GM23338 (cell line): ENCODE data around the gene CD72. TPM values are rescaled to one million over a fixed set of nuclear protein-coding genes. Genes with fewer than 3 reads are reported as not detected.
A peak's percentile ranks its signal among the peaks of the same experiment; 100 is the strongest.

ENCODE experiments used
- ATAC-seq: fragments of 200-7000 bp; cut with Tn5 transposase; 3 replicates; pipeline ENCODE4 v1.9.1; 2020
- DNase-seq: peaks from one replicate; pipeline ENCODE4 v3.0.0-alpha.2; 2015; ENCODE audit warnings: low spot score
- H2AFZ ChIP-seq: fragments of 200-600 bp; sonication (generic); 2 replicates; pipeline ENCODE4 v1.8.0; 2016; ENCODE audit warnings: antibody characterized with exemption, mild to moderate bottlenecking, moderate library complexity
- H3F3A ChIP-seq: fragments of 200-600 bp; sonication (generic); replicated peaks from 2 replicates; pipeline ENCODE4 v1.8.0; 2017; ENCODE audit warnings: antibody characterized with exemption, mixed run types, low read depth
- H3K27ac ChIP-seq: fragments of 200-600 bp; sonication (generic); 2 replicates; pipeline ENCODE4 v1.6.1; 2016; ENCODE audit warnings: low read depth
- H3K27me3 ChIP-seq: fragments of 200-600 bp; sonication (generic); 2 replicates; pipeline ENCODE4 v1.8.0; 2016; ENCODE audit warnings: mild to moderate bottlenecking, mixed run types, moderate library complexity; ENCODE audit not compliant: insufficient read depth
- H3K36me3 ChIP-seq: fragments of 200-600 bp; sonication (generic); 2 replicates; pipeline ENCODE4 v1.8.0; 2016; ENCODE audit warnings: mild to moderate bottlenecking; ENCODE audit not compliant: insufficient read depth
- H3K4me1 ChIP-seq: fragments of 200-600 bp; sonication (generic); 2 replicates; pipeline ENCODE4 v1.8.0; 2016; ENCODE audit warnings: mild to moderate bottlenecking, moderate library complexity; ENCODE audit not compliant: insufficient read depth
- H3K4me2 ChIP-seq: fragments of 200-600 bp; sonication (generic); 2 replicates; pipeline ENCODE4 v1.7.1; 2017; ENCODE audit warnings: mixed run types
- H3K4me3 ChIP-seq: fragments of 200-600 bp; sonication (generic); 2 replicates; pipeline ENCODE4 v1.6.1; 2016; ENCODE audit warnings: mixed run types
- H3K79me2 ChIP-seq: fragments of 200-600 bp; sonication (generic); replicated peaks from 2 replicates; pipeline ENCODE4 v1.8.0; 2017; ENCODE audit warnings: mild to moderate bottlenecking; ENCODE audit not compliant: insufficient read depth
- H3K9me2 ChIP-seq: fragments of 200-600 bp; sonication (generic); 2 replicates; pipeline ENCODE4 v1.8.0; 2017; ENCODE audit not compliant: insufficient read depth
- H4K20me1 ChIP-seq: fragments of 200-600 bp; sonication (generic); replicated peaks from 2 replicates; pipeline ENCODE4 v1.8.0; 2017; ENCODE audit warnings: mild to moderate bottlenecking; ENCODE audit not compliant: insufficient read depth
- H3K27ac Mint-ChIP-seq: 2 replicates; pipeline ENCODE4 v1.8.0; 2020; ENCODE audit warnings: inconsistent platforms, mild to moderate bottlenecking, moderate library complexity, mixed read lengths
- H3K27me3 Mint-ChIP-seq: 3 replicates; pipeline ENCODE4 v1.8.0; 2022; ENCODE audit warnings: low read depth, mild to moderate bottlenecking, moderate library complexity, mixed read lengths, inconsistent platforms; ENCODE audit not compliant: insufficient read depth, poor library complexity
- H3K36me3 Mint-ChIP-seq: 3 replicates; pipeline ENCODE4 v1.8.0; 2021; ENCODE audit warnings: low read depth, mild to moderate bottlenecking, inconsistent platforms, moderate library complexity, mixed read lengths
- H3K4me1 Mint-ChIP-seq: 3 replicates; pipeline ENCODE4 v1.8.0; 2020; ENCODE audit warnings: mild to moderate bottlenecking, inconsistent platforms, mixed read lengths
- H3K4me3 Mint-ChIP-seq: 3 replicates; pipeline ENCODE4 v1.8.0; 2021; ENCODE audit warnings: moderate library complexity, mild to moderate bottlenecking, inconsistent platforms, mixed read lengths
- H3K9me3 Mint-ChIP-seq: 3 replicates; pipeline ENCODE4 v1.8.0; 2020; ENCODE audit warnings: moderate library complexity, mild to moderate bottlenecking, inconsistent platforms, mixed read lengths
- CREB1 ChIP-seq: fragments of 250-450 bp; sonication (Bioruptor Pico); IDR thresholded peaks from 2 replicates; pipeline ENCODE4 v1.5.0; 2020; ENCODE audit warnings: low read depth, mild to moderate bottlenecking, moderate library complexity
- ETS1 ChIP-seq: IDR thresholded peaks from 2 replicates; pipeline ENCODE4 v1.6.1; 2016; ENCODE audit warnings: antibody characterized with exemption
- EZH2 ChIP-seq: fragments of 200-600 bp; sonication (generic); IDR thresholded peaks from one replicate; pipeline ENCODE4 v1.8.0; 2017; ENCODE audit warnings: antibody characterized with exemption, mild to moderate bottlenecking, low read depth; ENCODE audit not compliant: unreplicated experiment
- EZH2phosphoT487 ChIP-seq: fragments of 200-600 bp; sonication (generic); IDR thresholded peaks from one replicate; pipeline ENCODE4 v1.8.1; 2018; ENCODE audit warnings: antibody characterized with exemption; ENCODE audit not compliant: unreplicated experiment
- JUNB ChIP-seq: IDR thresholded peaks from one replicate; pipeline ENCODE4 v1.6.1; 2016; ENCODE audit warnings: antibody characterized with exemption; ENCODE audit not compliant: unreplicated experiment
- NANOG ChIP-seq: IDR thresholded peaks from 2 replicates; pipeline ENCODE4 v1.6.1; 2016; ENCODE audit warnings: antibody characterized with exemption, borderline replicate concordance
- POLR2AphosphoS5 ChIP-seq: IDR thresholded peaks from 2 replicates; pipeline ENCODE4 v1.6.1; 2016; ENCODE audit warnings: antibody characterized with exemption, low read depth
- REST ChIP-seq: IDR thresholded peaks from one replicate; pipeline ENCODE4 v1.6.1; 2018; ENCODE audit warnings: antibody characterized with exemption; ENCODE audit not compliant: unreplicated experiment
- STAT1 ChIP-seq: IDR thresholded peaks from one replicate; pipeline ENCODE4 v1.6.1; 2016; ENCODE audit warnings: antibody characterized with exemption; ENCODE audit not compliant: unreplicated experiment
- ZNF114 ChIP-seq: fragments of 250-450 bp; sonication (Bioruptor Pico); IDR thresholded peaks from 2 replicates; pipeline ENCODE4 v1.5.0; 2020; ENCODE audit warnings: mild to moderate bottlenecking, moderate library complexity
- ZNF331 ChIP-seq: fragments of 250-450 bp; sonication (Bioruptor Pico); IDR thresholded peaks from 2 replicates; pipeline ENCODE4 v1.5.0; 2020; ENCODE audit warnings: low read depth, mild to moderate bottlenecking, moderate library complexity
- polyA plus RNA-seq: library from polyadenylated mRNA; unstranded; fragments of >200 nt; fragmentation: Nextera tagmentation; extraction: Ambion mirVana; gene quantifications from 2 replicates; pipeline ENCODE4 v1.2.1, GENCODE V29; 2016
- total RNA-seq: library from RNA; depleted of rRNA; stranded (reverse); fragments of >200 nt; shearing (Covaris generic); gene quantifications from 2 replicates; pipeline ENCODE4 v1.2.3, GENCODE V29; 2014

Gene CD72
- total and polyA plus RNA-seq, 2 experiments from 2014 or later: 4.7 to 4.8 TPM

GRCh38 chr9:35650341-35651158 is 32.3 kb upstream of the CD72 start, which contains the start of gene SIT1:
SIT1 (minus strand) TSS chr9:35650931; CDS start chr9:35650853, 78 bp downstream.
- H3K27me3 Mint-ChIP-seq: peaks cover 31% of the 10 kb centered on the region
- ATAC-seq (peak; percentile 5), DNase-seq (peak; percentile 75)
- TF ChIP-seq EZH2 (no peak), POLR2AphosphoS5 (peak; percentile 20; the same call in 1 of the 2 replicates)
- H3K27me3 ChIP-seq: no peaks in the 10 kb centered on the region
- H3K27ac ChIP-seq: no peak within 1 kb of the TSS
- H2AFZ ChIP-seq: peak within 1 kb of the TSS; percentile 96
- no peaks in the 10 kb centered on the region for H4K20me1 ChIP-seq
- no peak within 1 kb of the TSS for H3K27ac Mint-ChIP-seq
- H3K9me3 Mint-ChIP-seq: no peaks in the 10 kb centered on the region; the same call in 2 of the 3 replicates
- H3K4me3 ChIP-seq: peak within 1 kb of the TSS; percentile 54
- no peaks in the 10 kb centered on the region; the same call in 2 of the 3 replicates for H3K36me3 Mint-ChIP-seq
- no peaks in the 10 kb centered on the region for H3K79me2 ChIP-seq
- peaks cover 11% of the 10 kb centered on the region; the same call in 1 of the 2 replicates for H3F3A ChIP-seq
- peak within 1 kb of the TSS; percentile 79 for H3K4me2 ChIP-seq
- peaks cover 39% of the 10 kb centered on the region for H3K4me1 ChIP-seq
- H3K4me1 Mint-ChIP-seq: peaks cover 48% of the 10 kb centered on the region
- peak within 1 kb of the TSS; percentile 61 for H3K4me3 Mint-ChIP-seq
- no peaks in the 10 kb centered on the region for H3K9me2 ChIP-seq
- H3K36me3 ChIP-seq: no peaks in the 10 kb centered on the region

DNA sequence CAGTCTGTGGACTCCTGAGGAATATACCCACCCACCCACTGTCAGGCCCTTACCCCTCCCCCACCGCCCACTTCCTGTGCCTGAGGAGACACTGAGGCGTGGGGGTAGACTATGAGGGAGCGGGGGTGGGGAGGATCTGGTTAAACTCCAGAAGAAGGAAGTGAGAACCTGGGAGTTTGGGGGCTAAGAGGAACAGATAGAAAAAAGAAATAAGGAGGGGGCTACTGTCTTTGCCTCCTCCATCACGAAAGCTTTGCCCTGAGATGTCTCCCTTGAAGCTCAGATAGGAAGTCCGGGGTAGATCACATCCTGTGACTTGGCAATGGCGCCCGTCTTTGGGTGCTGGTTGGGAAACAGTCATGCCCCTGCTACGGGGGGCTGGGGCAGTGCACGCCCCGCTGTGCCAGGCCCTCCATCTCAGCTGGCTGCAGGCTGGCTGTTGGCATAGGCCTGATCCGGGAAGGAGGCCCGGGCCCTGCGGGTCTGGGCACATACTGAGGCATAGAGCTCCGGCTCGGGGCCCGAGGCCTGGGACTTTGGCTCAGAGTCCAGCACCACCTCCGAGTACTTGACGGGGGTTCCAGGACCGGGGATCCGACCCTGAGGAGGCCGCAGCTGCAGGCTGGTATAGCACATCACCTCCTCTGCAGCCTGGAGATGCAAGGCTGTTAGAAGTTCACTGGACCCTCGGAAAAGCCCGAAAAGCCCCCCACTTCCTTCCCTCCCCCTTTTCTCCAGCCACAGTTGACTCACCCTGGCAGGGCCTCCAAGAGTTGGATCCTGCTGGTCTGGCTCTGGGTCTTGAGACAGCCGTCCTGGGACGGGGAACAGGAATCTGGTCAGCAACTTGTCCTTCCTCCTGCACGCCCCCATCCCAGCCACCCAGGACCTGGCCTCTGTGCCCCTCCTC is 31.5 kb upstream of the CD72 start:
- Histone ChIP-seq H2AFZ (peak overlapping the region; percentile 96; the same call in 1 of the 2 replicates), H3F3A (peaks cover 15% of the 10 kb centered on the region; the same call in 1 of the 2 replicates), H3K4me1 (peaks cover 43% of the 10 kb centered on the region), H3K27ac (no peak overlapping the region), H3K36me3 (no peaks in the 10 kb centered on the region), H4K20me1 (no peaks in the 10 kb centered on the region), H3K27me3 (no peaks in the 10 kb centered on the region), H3K9me2 (no peaks in the 10 kb centered on the region), H3K79me2 (no peaks in the 10 kb centered on the region), H3K4me3 (peak overlapping the region; percentile 54), H3K4me2 (peak overlapping the region; percentile 79)
- Mint-ChIP-seq H3K4me1 (peaks cover 49% of the 10 kb centered on the region), H3K27ac (no peak overlapping the region), H3K4me3 (peak overlapping the region; percentile 47; the same call in 1 of the 3 replicates), H3K36me3 (no peaks in the 10 kb centered on the region; the same call in 2 of the 3 replicates), H3K9me3 (no peaks in the 10 kb centered on the region; the same call in 2 of the 3 replicates), H3K27me3 (peaks cover 35% of the 10 kb centered on the region)
- DNase-seq (no peak), ATAC-seq (no peak)
- TF ChIP-seq POLR2AphosphoS5: no peak
- no peak for TF ChIP-seq EZH2phosphoT487
- TF ChIP-seq ZNF331: no peak
- no peak for TF ChIP-seq NANOG
- no peak for TF ChIP-seq JUNB
- no peak for TF ChIP-seq STAT1
- TF ChIP-seq CREB1 (CRISPR knock-in tag): no peak
- no peak for TF ChIP-seq ZNF114
- no peak for TF ChIP-seq REST
- no peak for TF ChIP-seq ETS1
